LNCAP (cell line): ENCODE results near the gene LIMCH1.

Experiments used
- CTCF ChIP-seq: fragments of 450-650 bp; IDR thresholded peaks from 2 replicates; pipeline ENCODE4 v1.5.1; 2017; ENCODE audit warnings: mild to moderate bottlenecking

Gene LIMCH1

GRCh38 chr4:41611881-41612871 lies 74.2 kb downstream of the LIMCH1 start:
- no peak for TF ChIP-seq CTCF

GRCh38 chr4:41613386-41613785 lies 75.4 kb downstream of the LIMCH1 start:
- TF ChIP-seq CTCF = no peak

- TF ChIP-seq CTCF = no peak
These were observed 75.9 kb downstream of the LIMCH1 start for GRCh38 chr4:41613821-41614220.

- no peak for TF ChIP-seq CTCF
These were observed 76.6 kb downstream of the LIMCH1 start for GRCh38 chr4:41614519-41614918.

- TF ChIP-seq CTCF = no peak
These were observed 81.2 kb downstream of the LIMCH1 start for GRCh38 chr4:41619161-41619560.

GRCh38 chr4:41620594-41621256 lies 82.8 kb downstream of the LIMCH1 start:
- no peak for TF ChIP-seq CTCF

- no peak for TF ChIP-seq CTCF
These were observed 84.8 kb downstream of the LIMCH1 start for GRCh38 chr4:41622787-41623186.
